NB4 (cell line): Measurements from ENCODE around the gene MCAT.

Experiments used
- DNase-seq: peaks from one replicate; pipeline ENCODE4 v3.0.0; 2010; ENCODE audit warnings: low read depth
- H3K4me3 ChIP-seq: one replicate; pipeline ENCODE4 v1.5.1; 2011; ENCODE audit warnings: mild to moderate bottlenecking, low read depth, low read length, moderate library complexity
- CTCF ChIP-seq: IDR thresholded peaks from one replicate; pipeline ENCODE4 v1.5.1; 2012; ENCODE audit warnings: low read depth, low read length
- MAX ChIP-seq: IDR thresholded peaks from 2 replicates; pipeline ENCODE4 v1.6.1; 2011; ENCODE audit warnings: low read depth, low read length
- MYC ChIP-seq: IDR thresholded peaks from 2 replicates; pipeline ENCODE4 v1.6.1; 2011; ENCODE audit warnings: low read depth, low read length
- POLR2A ChIP-seq: IDR thresholded peaks from 2 replicates; pipeline ENCODE4 v1.6.1; 2011; ENCODE audit warnings: mild to moderate bottlenecking; ENCODE audit not compliant: insufficient read length; ENCODE audit errors: extremely low read depth

MCAT gene

GRCh38 chr22:43129426-43130425 is 13.5 kb downstream of the MCAT start:
- no peak overlapping the region for H3K4me3 ChIP-seq
- TF ChIP-seq MYC (no peak), MAX (no peak), CTCF (no peak), POLR2A (no peak)
- DNase-seq, result peak; percentile 95

GRCh38 chr22:43128928-43129424 is 14.2 kb downstream of the MCAT start:
- no peak for TF ChIP-seq MYC
- no peak for TF ChIP-seq POLR2A
- no peak for TF ChIP-seq MAX
- TF ChIP-seq CTCF, result no peak
- peak; percentile 66 for DNase-seq
- no peak overlapping the region for H3K4me3 ChIP-seq

- TF ChIP-seq POLR2A, result no peak
- TF ChIP-seq MYC, result peak; percentile 60
- TF ChIP-seq MAX, result peak; percentile 80
- no peak for TF ChIP-seq CTCF
- DNase-seq, result peak; percentile 77
- no peak overlapping the region for H3K4me3 ChIP-seq
Measured at GRCh38 chr22:43128116-43128515, 15.1 kb downstream of the MCAT start.

GRCh38 chr22:43127166-43127908 is 15.9 kb downstream of the MCAT start:
- no peak for TF ChIP-seq CTCF
- no peak for TF ChIP-seq MAX
- TF ChIP-seq POLR2A, result no peak
- TF ChIP-seq MYC, result no peak
- no peak for DNase-seq
- no peak overlapping the region for H3K4me3 ChIP-seq

- TF ChIP-seq CTCF, result no peak
- no peak for TF ChIP-seq MYC
- TF ChIP-seq MAX, result no peak
Measured at GRCh38 chr22:43126501-43127165, 16.6 kb downstream of the MCAT start.

More at GRCh38 chr22:43126501-43127165, 16.6 kb downstream of the MCAT start:
- peak; percentile 56 for DNase-seq
- H3K4me3 ChIP-seq, result no peak overlapping the region
